Activated naive CD8-positive, alpha-beta T cell treated with anti-CD3 and anti-CD28 coated beads, Interleukin-2, amount 10 ng/mL, durations not matched to agents 7 days and 5 days (primary cell): Measurements from ENCODE around the gene PSMB4. TPM values are rescaled to one million over a fixed set of nuclear protein-coding genes. Genes with fewer than 3 reads are reported as not detected.
"Not testable (repeated sequence)": the region's sequence is repeated elsewhere in the genome, so short reads cannot be mapped to it uniquely, and the experiment has no call there.

Experiments
- ATAC-seq: fragments of 150-1000 bp; cut with Tn5 transposase; one replicate; pipeline ENCODE4 v1.10.0; 2021; ENCODE audit warnings: low read depth, moderate library complexity
- POLR2A ChIA-PET: fragments of 350-600 bp; sonication (Branson Sonifier 250); formaldehyde crosslinking; loops from one replicate; lab custom pipeline; 2021; ENCODE audit warnings: antibody characterized with exemption; lab: Charles Lee
- DNase-seq: peaks from one replicate; pipeline ENCODE4 v3.0.0; 2021
- H3K27ac Mint-ChIP-seq: one replicate; pipeline ENCODE4 v1.8.0; 2022; ENCODE audit warnings: mild to moderate bottlenecking, mixed read lengths
- H3K27me3 Mint-ChIP-seq: one replicate; pipeline ENCODE4 v1.8.0; 2022; ENCODE audit warnings: mild to moderate bottlenecking, moderate library complexity, mixed read lengths
- H3K36me3 Mint-ChIP-seq: one replicate; pipeline ENCODE4 v1.8.0; 2021; ENCODE audit warnings: mild to moderate bottlenecking, mixed read lengths
- H3K4me1 Mint-ChIP-seq: one replicate; pipeline ENCODE4 v1.8.0; 2021; ENCODE audit warnings: mixed read lengths
- H3K4me3 Mint-ChIP-seq: one replicate; pipeline ENCODE4 v1.8.0; 2022; ENCODE audit warnings: mild to moderate bottlenecking, moderate library complexity, mixed read lengths
- H3K9me3 Mint-ChIP-seq: one replicate; pipeline ENCODE4 v1.8.0; 2021; ENCODE audit warnings: mixed read lengths
- total RNA-seq, 2 experiments: library from RNA; stranded (reverse); gene quantifications; one replicate each; pipeline ENCODE4 v1.2.3, GENCODE V29; 2021

The PSMB4 gene
- total RNA-seq, 2 experiments from 2014 or later = 240 to 243 TPM

DNA sequence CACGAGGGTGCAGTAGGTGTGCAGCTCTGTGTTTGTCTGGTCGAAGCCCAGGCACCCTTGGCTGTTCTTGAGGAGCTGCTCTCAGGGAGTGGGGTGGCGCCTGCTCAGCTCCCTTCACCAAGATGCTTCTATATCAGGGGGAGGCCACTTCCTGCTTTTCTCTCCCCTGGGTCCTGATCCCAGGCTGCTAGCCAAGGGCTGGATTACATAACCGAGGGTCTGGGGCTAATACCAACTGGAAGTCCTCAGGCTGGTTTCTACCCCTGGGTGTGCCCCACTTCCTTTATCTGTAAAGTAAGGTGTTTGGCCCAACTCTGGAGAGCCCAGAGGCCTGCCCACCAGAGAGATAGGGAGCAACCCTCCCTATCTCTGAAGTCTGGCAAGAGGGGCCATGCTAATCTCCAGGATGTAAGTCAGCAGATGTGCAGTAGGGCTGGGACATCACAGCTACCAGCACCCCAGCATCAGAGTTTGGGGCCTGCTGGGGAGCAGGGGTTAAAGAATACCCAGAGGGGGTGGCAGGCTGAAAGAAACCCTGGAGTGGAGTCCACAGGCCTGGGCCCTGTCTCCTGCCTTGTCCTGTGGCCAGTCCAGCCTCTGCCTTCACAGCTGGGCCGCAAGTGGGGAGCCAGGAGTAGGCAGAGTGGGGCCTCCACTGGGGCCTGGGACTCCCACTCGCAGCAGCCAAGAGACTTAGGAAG, 29.0 kb upstream of the PSMB4 start:
- H3K36me3 Mint-ChIP-seq = no peaks in the 10 kb centered on the region
- POLR2A ChIA-PET = no interaction called here
- no peak overlapping the region for H3K4me3 Mint-ChIP-seq
- H3K27me3 Mint-ChIP-seq = no peaks in the 10 kb centered on the region
- DNase-seq (no peak), ATAC-seq (no peak)
- H3K9me3 Mint-ChIP-seq = no peaks in the 10 kb centered on the region
- H3K4me1 Mint-ChIP-seq = peaks cover 6% of the 10 kb centered on the region
- no peak overlapping the region for H3K27ac Mint-ChIP-seq

DNA sequence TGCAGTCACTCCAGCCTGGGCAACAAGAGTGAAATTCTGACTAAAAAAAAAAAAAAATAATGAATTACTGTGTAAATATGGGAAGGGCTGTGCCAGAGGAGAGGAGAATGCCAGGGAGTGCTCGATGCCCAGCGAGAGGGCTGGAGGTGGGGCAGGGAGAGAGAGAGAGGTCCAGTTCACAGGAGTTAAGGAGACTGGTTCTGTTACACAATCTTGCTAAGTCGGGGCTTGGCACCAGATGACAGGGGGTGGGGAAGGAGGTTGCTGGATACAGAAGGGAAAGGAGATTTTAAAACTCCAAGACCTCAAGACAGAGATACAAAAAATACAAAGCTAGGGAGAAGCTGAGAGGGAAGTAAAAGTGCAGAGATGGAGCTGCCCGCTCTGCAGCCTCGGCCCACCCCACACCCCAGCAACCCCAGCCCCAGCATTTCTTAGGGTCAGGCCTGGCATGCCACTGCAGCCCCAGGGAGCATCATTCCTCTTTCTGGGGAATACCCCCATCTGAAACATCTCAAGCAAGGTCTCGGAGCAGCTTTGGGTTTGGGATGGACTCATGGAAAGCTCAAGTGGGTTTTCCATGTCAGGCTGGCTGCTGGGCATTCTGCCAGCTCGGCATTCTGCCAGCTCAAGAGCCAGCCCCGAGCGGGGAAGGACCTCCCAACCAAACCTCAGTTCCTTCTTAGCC, 27.9 kb upstream of the PSMB4 start:
- DNase-seq (no peak), ATAC-seq (no peak)
- no peak overlapping the region for H3K4me3 Mint-ChIP-seq
- no peaks in the 10 kb centered on the region for H3K9me3 Mint-ChIP-seq
- no peaks in the 10 kb centered on the region for H3K36me3 Mint-ChIP-seq
- POLR2A ChIA-PET = interaction anchor here (0.7 kb wide), 1 partner anchor 28 kb away, joined by 3 read pairs; the partner anchor contains the start of gene PSMB4
- peaks cover 4% of the 10 kb centered on the region for H3K27me3 Mint-ChIP-seq
- H3K4me1 Mint-ChIP-seq = peaks cover 6% of the 10 kb centered on the region
- no peak overlapping the region for H3K27ac Mint-ChIP-seq

- H3K9me3 Mint-ChIP-seq = no peaks in the 10 kb centered on the region
- no peaks in the 10 kb centered on the region for H3K36me3 Mint-ChIP-seq
- peaks cover 7% of the 10 kb centered on the region for H3K27me3 Mint-ChIP-seq
- H3K27ac Mint-ChIP-seq = no peak within 1 kb of the TSS
- peaks cover 6% of the 10 kb centered on the region for H3K4me1 Mint-ChIP-seq
- DNase-seq (no peak), ATAC-seq (no peak)
- POLR2A ChIA-PET = interaction anchor here (0.5 to 0.7 kb wide), 2 partner anchors 27 to 42 kb away, joined by 3 read pairs; partner anchors contain the start of gene PSMB4
- no peak within 1 kb of the TSS for H3K4me3 Mint-ChIP-seq
These were observed 27.1 kb upstream of the PSMB4 start, which contains the start of gene SELENBP1 for GRCh38 chr1:151372058-151372934. Gene SELENBP1, minus strand, starts transcription at chr1:151372705. Its CDS starts 64 bp downstream, at chr1:151372641.

DNA sequence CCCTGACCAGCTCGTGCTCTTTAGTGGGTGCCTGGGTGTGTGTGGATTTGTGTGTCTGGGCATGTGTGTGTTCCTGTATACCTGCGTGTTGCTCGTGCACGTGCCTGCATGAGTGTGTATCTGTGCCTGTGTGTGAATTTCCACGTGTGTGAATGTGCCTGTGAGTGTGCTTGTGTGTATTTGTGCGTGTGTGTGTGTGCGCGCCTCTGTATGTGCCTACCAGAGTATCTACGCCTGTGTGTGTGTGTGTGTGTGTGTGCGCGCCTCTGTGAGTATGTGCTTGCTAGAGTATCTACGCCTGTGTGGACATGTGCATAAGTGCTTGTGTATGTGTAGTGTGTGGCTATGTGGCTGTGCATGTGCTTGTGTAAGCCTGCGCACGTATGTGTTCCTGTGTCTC, 26.2 kb upstream of the PSMB4 start:
- H3K9me3 Mint-ChIP-seq = no peaks in the 10 kb centered on the region
- H3K27me3 Mint-ChIP-seq = peaks cover 10% of the 10 kb centered on the region
- no peak for ATAC-seq
- no peak for DNase-seq
- no peak overlapping the region for H3K27ac Mint-ChIP-seq
- no peak overlapping the region for H3K4me3 Mint-ChIP-seq
- no peaks in the 10 kb centered on the region for H3K36me3 Mint-ChIP-seq
- H3K4me1 Mint-ChIP-seq = peaks cover 6% of the 10 kb centered on the region
- POLR2A ChIA-PET = interaction anchor here (0.5 kb wide), 1 partner anchor 41 kb away, joined by 3 read pairs; no protein-coding TSS in a partner anchor

GRCh38 chr1:151377150-151377884, 22.1 kb upstream of the PSMB4 start:
- peaks cover 6% of the 10 kb centered on the region for H3K4me1 Mint-ChIP-seq
- no peaks in the 10 kb centered on the region for H3K9me3 Mint-ChIP-seq
- peaks cover 12% of the 10 kb centered on the region for H3K27me3 Mint-ChIP-seq
- H3K36me3 Mint-ChIP-seq = no peaks in the 10 kb centered on the region
- ATAC-seq (no peak), DNase-seq (no peak)
- H3K27ac Mint-ChIP-seq = no peak overlapping the region
- POLR2A ChIA-PET = no interaction called here
- no peak overlapping the region for H3K4me3 Mint-ChIP-seq

DNA sequence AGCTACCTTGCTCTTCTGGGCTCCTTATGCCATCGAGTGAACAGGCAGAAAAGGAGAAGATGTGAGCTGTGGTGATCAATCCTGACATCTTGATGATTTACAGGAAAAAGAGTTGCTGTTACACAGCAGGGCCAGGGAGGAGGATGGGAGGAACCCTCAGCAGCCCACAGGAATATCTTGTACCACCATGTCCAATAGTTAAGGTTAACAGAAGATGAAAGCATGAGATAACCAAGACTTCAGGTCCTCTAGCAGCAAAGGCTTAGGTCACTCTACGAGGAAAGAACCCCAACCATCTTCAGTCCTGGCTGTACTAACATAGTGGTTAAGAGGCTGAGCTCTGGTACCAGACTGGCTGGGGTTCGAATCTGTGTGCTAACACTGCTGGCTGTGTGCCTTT, 14.8 kb upstream of the PSMB4 start:
- no peaks in the 10 kb centered on the region for H3K4me1 Mint-ChIP-seq
- H3K4me3 Mint-ChIP-seq = no peak overlapping the region
- POLR2A ChIA-PET = interaction anchor here (1.1 to 1.3 kb wide), 2 partner anchors 14 to 418 kb away, joined by 3 read pairs; no protein-coding TSS in a partner anchor
- no peak overlapping the region for H3K27ac Mint-ChIP-seq
- no peak for ATAC-seq
- peaks cover 2% of the 10 kb centered on the region for H3K27me3 Mint-ChIP-seq
- no peaks in the 10 kb centered on the region for H3K36me3 Mint-ChIP-seq
- H3K9me3 Mint-ChIP-seq = no peaks in the 10 kb centered on the region
- DNase-seq = no peak

DNA sequence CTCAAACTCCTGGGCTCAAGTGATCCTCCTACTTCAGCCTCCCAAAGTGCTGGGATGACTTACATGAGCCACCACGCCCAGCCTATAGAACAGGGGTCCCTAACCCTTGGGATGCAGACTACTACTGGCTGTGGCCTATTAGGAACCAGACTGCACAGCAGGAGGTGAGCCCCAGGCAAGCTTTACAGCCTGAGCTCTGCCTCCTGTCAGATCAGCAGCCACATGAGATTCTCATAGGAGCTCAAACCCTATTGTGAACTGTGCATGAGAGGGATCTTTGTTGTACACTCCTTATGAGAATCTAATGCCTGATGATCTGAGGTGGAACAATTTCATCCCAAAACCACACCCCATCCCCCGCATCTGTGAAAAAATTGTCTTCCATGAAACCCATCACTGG, 13.4 kb upstream of the PSMB4 start:
- peaks cover 2% of the 10 kb centered on the region for H3K27me3 Mint-ChIP-seq
- DNase-seq = no peak
- no peaks in the 10 kb centered on the region for H3K9me3 Mint-ChIP-seq
- ATAC-seq = no peak
- H3K36me3 Mint-ChIP-seq = no peaks in the 10 kb centered on the region
- H3K4me3 Mint-ChIP-seq = no peak overlapping the region
- POLR2A ChIA-PET = interaction anchor here (0.5 kb wide), 1 partner anchor 140 kb away, joined by 4 read pairs; no protein-coding TSS in a partner anchor
- no peak overlapping the region for H3K27ac Mint-ChIP-seq
- H3K4me1 Mint-ChIP-seq = no peaks in the 10 kb centered on the region

GRCh38 chr1:151390221-151391078, 8.9 kb upstream of the PSMB4 start:
- H3K4me1 Mint-ChIP-seq, ATAC-seq, H3K4me3 Mint-ChIP-seq, H3K36me3 Mint-ChIP-seq, H3K27ac Mint-ChIP-seq, POLR2A ChIA-PET, H3K9me3 Mint-ChIP-seq, DNase-seq: not testable (repeated sequence)
- peaks cover 28% of the 10 kb centered on the region for H3K27me3 Mint-ChIP-seq

GRCh38 chr1:151391079-151391563, 8.3 kb upstream of the PSMB4 start:
- H3K4me3 Mint-ChIP-seq = no peak overlapping the region
- H3K27ac Mint-ChIP-seq = no peak overlapping the region
- peaks cover 28% of the 10 kb centered on the region for H3K27me3 Mint-ChIP-seq
- POLR2A ChIA-PET = no interaction called here
- no peaks in the 10 kb centered on the region for H3K4me1 Mint-ChIP-seq
- no peaks in the 10 kb centered on the region for H3K36me3 Mint-ChIP-seq
- H3K9me3 Mint-ChIP-seq = no peaks in the 10 kb centered on the region
- DNase-seq (no peak), ATAC-seq (no peak)

GRCh38 chr1:151393583-151393982, 5.8 kb upstream of the PSMB4 start:
- Mint-ChIP-seq H3K4me3 (no peak overlapping the region), H3K4me1 (no peaks in the 10 kb centered on the region), H3K27ac (no peak overlapping the region), H3K9me3 (no peaks in the 10 kb centered on the region), H3K27me3 (peaks cover 28% of the 10 kb centered on the region), H3K36me3 (no peaks in the 10 kb centered on the region)
- ATAC-seq (no peak), DNase-seq (no peak)
- POLR2A ChIA-PET = no interaction called here

- DNase-seq, H3K9me3 Mint-ChIP-seq, ATAC-seq, H3K4me3 Mint-ChIP-seq, H3K27ac Mint-ChIP-seq, POLR2A ChIA-PET, H3K36me3 Mint-ChIP-seq: not testable (repeated sequence)
- Mint-ChIP-seq H3K4me1 (peaks cover 11% of the 10 kb centered on the region), H3K27me3 (peaks cover 28% of the 10 kb centered on the region)
These were observed 3.1 kb upstream of the PSMB4 start for GRCh38 chr1:151396265-151396664.
